ENCODE measurements around the gene AGAP1.

AGAP1 gene

GRCh38 chr2:236157366-236157765 lies 663.5 kb downstream of the AGAP1 start:
- no peak for DNase-seq

- no peak for DNase-seq
These were observed 664.1 kb downstream of the AGAP1 start for GRCh38 chr2:236157815-236158498.

GRCh38 chr2:236158969-236159777 lies 665.3 kb downstream of the AGAP1 start:
- DNase-seq: no peak

GRCh38 chr2:236159778-236160170 lies 665.9 kb downstream of the AGAP1 start:
- DNase-seq: no peak

- DNase-seq: no peak
These were observed 666.7 kb downstream of the AGAP1 start for GRCh38 chr2:236160366-236161081.

- DNase-seq: no peak
These were observed 667.2 kb downstream of the AGAP1 start for GRCh38 chr2:236161082-236161462.

GRCh38 chr2:236161531-236161930 lies 667.7 kb downstream of the AGAP1 start:
- DNase-seq: no peak

GRCh38 chr2:236162031-236162845 lies 668.4 kb downstream of the AGAP1 start:
- DNase-seq: no peak

GRCh38 chr2:236162882-236163470 lies 669.1 kb downstream of the AGAP1 start:
- DNase-seq: no peak

- no peak for DNase-seq
These were observed 669.8 kb downstream of the AGAP1 start for GRCh38 chr2:236163471-236164200.

- no peak for DNase-seq
These were observed 670.5 kb downstream of the AGAP1 start for GRCh38 chr2:236164201-236164924.

- DNase-seq: no peak
These were observed 671.3 kb downstream of the AGAP1 start for GRCh38 chr2:236164925-236165841.

- no peak for DNase-seq
These were observed 672.3 kb downstream of the AGAP1 start for GRCh38 chr2:236165842-236166795.

GRCh38 chr2:236166796-236167296 lies 673.0 kb downstream of the AGAP1 start:
- no peak for DNase-seq

GRCh38 chr2:236167297-236168109 lies 673.7 kb downstream of the AGAP1 start:
- DNase-seq: no peak

GRCh38 chr2:236168110-236169080 lies 674.6 kb downstream of the AGAP1 start, which contains the start of gene GBX2:
GBX2 (minus strand) TSS chr2:236168386; CDS start chr2:236167971, 415 bp downstream.
- DNase-seq: peak; percentile 81
